IMR-90 (cell line): Measurements from ENCODE around the gene HSPA12A. TPM values are rescaled to one million over a fixed set of nuclear protein-coding genes. Genes with fewer than 3 reads are reported as not detected.

Experiments
- ATAC-seq: fragments of 200-7000 bp; cut with Tn5 transposase; 2 replicates; pipeline ENCODE4 v1.9.1; 2020; ENCODE audit warnings: low read depth, mild to moderate bottlenecking, moderate library complexity
- BruUV-seq: library from RNA; stranded (reverse); fragments of 400-500 nt; replicated peaks from 2 replicates; lab custom pipeline; 2021; lab: Mats Ljungman, UMichigan
- CTCF ChIA-PET: fragments of 300-600 bp; formaldehyde crosslinking; extraction: SDS; loops from one replicate; lab custom pipeline; 2021; ENCODE audit warnings: antibody characterized with exemption; lab: Yijun Ruan, JAX
- POLR2A ChIA-PET: fragments of 300-600 bp; sonication (Branson Sonifier 250); formaldehyde crosslinking; loops from one replicate; lab custom pipeline; 2022; ENCODE audit warnings: antibody characterized with exemption; ENCODE audit not compliant: unreplicated experiment; lab: Charles Lee
- DNase-seq: peaks from one replicate; pipeline ENCODE4 v3.0.0; 2013
- H2AFZ ChIP-seq: replicated peaks from 2 replicates; pipeline ENCODE3; 2013; ENCODE audit warnings: low read length, mild to moderate bottlenecking; ENCODE audit not compliant: poor library complexity
- H2AK5ac ChIP-seq: 2 replicates; pipeline ENCODE4 v1.6.1; 2013; ENCODE audit warnings: low read depth, low read length, inconsistent platforms
- H2AK9ac ChIP-seq: replicated peaks from 2 replicates; pipeline ENCODE3; 2013; ENCODE audit warnings: mild to moderate bottlenecking, low read depth, low read length, moderate library complexity; ENCODE audit not compliant: poor library complexity
- H2BK120ac ChIP-seq: 2 replicates; pipeline ENCODE4 v1.6.1; 2013; ENCODE audit warnings: low read depth, low read length, inconsistent platforms
- H2BK15ac ChIP-seq: 3 replicates; pipeline ENCODE4 v1.6.1; 2013; ENCODE audit warnings: low read depth, low read length, inconsistent platforms
- H2BK20ac ChIP-seq: 2 replicates; pipeline ENCODE4 v1.6.1; 2013; ENCODE audit warnings: low read depth, mild to moderate bottlenecking, inconsistent platforms, low read length, moderate library complexity
- H2BK5ac ChIP-seq: 2 replicates; pipeline ENCODE4 v1.6.1; 2013; ENCODE audit warnings: mild to moderate bottlenecking, low read depth, low read length, inconsistent platforms; ENCODE audit not compliant: poor library complexity, severe bottlenecking
- H3K14ac ChIP-seq: replicated peaks from 2 replicates; pipeline ENCODE4 v1.6.1; 2013; ENCODE audit warnings: low read depth, low read length, inconsistent platforms
- H3K18ac ChIP-seq: 2 replicates; pipeline ENCODE4 v1.6.1; 2013; ENCODE audit warnings: low read depth, low read length, control low read depth
- H3K23ac ChIP-seq: 2 replicates; pipeline ENCODE4 v1.6.1; 2013; ENCODE audit warnings: low read depth, low read length, inconsistent platforms
- H3K27ac ChIP-seq: 2 replicates; pipeline ENCODE4 v1.5.1; 2013; ENCODE audit warnings: mild to moderate bottlenecking, control low read depth, low read length; ENCODE audit not compliant: insufficient read depth
- H3K27me3 ChIP-seq: 2 replicates; pipeline ENCODE4 v1.6.1; 2013; ENCODE audit warnings: low read length; ENCODE audit not compliant: control insufficient read depth, insufficient read depth
- H3K36me3 ChIP-seq: 2 replicates; pipeline ENCODE4 v1.6.1; 2013; ENCODE audit warnings: low read length, mixed read lengths; ENCODE audit not compliant: control insufficient read depth, insufficient read depth
- H3K4ac ChIP-seq: 2 replicates; pipeline ENCODE4 v1.6.1; 2013; ENCODE audit warnings: low read depth, low read length, inconsistent platforms
- H3K4me1 ChIP-seq: 2 replicates; pipeline ENCODE4 v1.6.1; 2013; ENCODE audit warnings: low read length, mixed read lengths; ENCODE audit not compliant: control insufficient read depth, insufficient read depth
- H3K4me2 ChIP-seq: 2 replicates; pipeline ENCODE4 v1.6.1; 2013; ENCODE audit warnings: low read depth, mild to moderate bottlenecking, control low read depth, low read length, moderate library complexity
- H3K4me3 ChIP-seq: 2 replicates; pipeline ENCODE4 v1.5.1; 2013; ENCODE audit warnings: low read depth, mild to moderate bottlenecking, control low read depth, low read length, moderate library complexity; ENCODE audit not compliant: insufficient read depth
- H3K56ac ChIP-seq: 2 replicates; pipeline ENCODE4 v1.6.1; 2013; ENCODE audit warnings: low read length, inconsistent platforms; ENCODE audit not compliant: insufficient read depth; ENCODE audit errors: extremely low read depth
- H3K79me1 ChIP-seq, 2 experiments: 2 replicates each; pipeline ENCODE4 v1.6.1; 2013; ENCODE audit warnings: low read length in 2 of 2, inconsistent platforms in 1 of 2, low read depth in 1 of 2
- H3K9ac ChIP-seq: 2 replicates; pipeline ENCODE4 v1.6.1; 2013; ENCODE audit warnings: low read depth, low read length, control low read depth
- H3K9me1 ChIP-seq: 2 replicates; pipeline ENCODE4 v1.6.1; 2013; ENCODE audit warnings: low read length, inconsistent platforms; ENCODE audit not compliant: insufficient read depth
- H3K9me3 ChIP-seq: 2 replicates; pipeline ENCODE4 v1.6.1; 2013; ENCODE audit warnings: low read length; ENCODE audit not compliant: control insufficient read depth, insufficient read depth
- H4K20me1 ChIP-seq: 2 replicates; pipeline ENCODE4 v1.6.1; 2013; ENCODE audit warnings: low read length, inconsistent platforms; ENCODE audit not compliant: insufficient read depth
- H4K5ac ChIP-seq: 2 replicates; pipeline ENCODE4 v1.6.1; 2013; ENCODE audit warnings: mild to moderate bottlenecking, low read depth, low read length, control low read depth
- H4K8ac ChIP-seq, 2 experiments: 2 replicates each; pipeline ENCODE4 v1.6.1; 2013; ENCODE audit warnings: low read depth in 2 of 2, low read length in 2 of 2, control low read depth in 1 of 2, inconsistent platforms in 1 of 2
- H4K91ac ChIP-seq: 2 replicates; pipeline ENCODE4 v1.6.1; 2013; ENCODE audit warnings: low read depth, low read length, inconsistent platforms; ENCODE audit not compliant: insufficient read depth
- MAFK ChIP-seq: IDR thresholded peaks from 2 replicates; pipeline ENCODE4 v1.6.1; 2012; ENCODE audit warnings: low read depth, low read length, improper control_type of control experiment
- MAZ ChIP-seq: IDR thresholded peaks from 2 replicates; pipeline ENCODE4 v1.6.1; 2012; ENCODE audit warnings: low read depth, mild to moderate bottlenecking, low read length, improper control_type of control experiment, moderate library complexity, borderline replicate concordance
- WGBS, 2 experiments: methylation state at CpG; one replicate each; pipeline versions ENCODE4 v1.1.5 to v1.1.7; 2013; ENCODE audit warnings: missing lambda C conversion rate in 2 of 2; ENCODE audit not compliant: insufficient read length in 1 of 2; ENCODE audit errors: extremely low coverage in 2 of 2; 5-methylcytosine and 5-hydroxymethylcytosine counted together
- dilution Hi-C: fragments of 300-500 bp; cut with HindIII; formaldehyde crosslinking; loops from one replicate; pipeline ENCODE4 v1.14.3; 2018; ENCODE audit warnings: low sequenced_read_pairs; ENCODE audit not compliant: unreplicated experiment
- in situ Hi-C: fragments of 300-500 bp; cut with MboI; formaldehyde crosslinking; loops from 3 replicates; pipeline ENCODE4 v1.14.3; 2019; ENCODE audit warnings: low sequenced_read_pairs, inconsistent platforms, mixed read lengths
- intact Hi-C: fragments of 100-400 bp; cut with micrococcal nuclease; formaldehyde crosslinking; loops from 2 replicates; pipeline ENCODE4 v1.10.0; 2022
- polyA plus RNA-seq, 3 experiments: library from polyadenylated mRNA; depleted of rRNA; stranded (reverse); fragments of >200 nt; gene quantifications; 2 replicates each; pipeline ENCODE4 v1.2.3, GENCODE V29; 2012; ENCODE audit warnings: low replicate concordance in 1 of 3
- total RNA-seq: library from RNA; depleted of rRNA; stranded (reverse); fragments of >200 nt; gene quantifications from 2 replicates; pipeline ENCODE4 v1.2.3, GENCODE V29; 2012
- TF ChIP-seq, protein P1 (sequence below): fragments of 150-350 bp; IDR thresholded peaks from 2 replicates; pipeline ENCODE4 v1.6.1; 2017; ENCODE audit warnings: mild to moderate bottlenecking, antibody characterized with exemption, low read length, low read depth

HSPA12A gene
- total and polyA plus RNA-seq, 2 of the 4 experiments (the other 2 are of a cell fraction): 16.1 to 16.7 TPM

GRCh38 chr10:116760919-116761318, 18.6 kb upstream of the HSPA12A start:
- dilution Hi-C loops: no loop called here
- CTCF ChIA-PET: no interaction called here

More at GRCh38 chr10:116760919-116761318, 18.6 kb upstream of the HSPA12A start:
- no CpG with 5 or more reads among the region's 8 CpGs for WGBS, 2 experiments
- Histone ChIP-seq H2BK20ac (no peak overlapping the region), H3K18ac (no peak overlapping the region), H3K4me2 (no peak overlapping the region), H3K9ac (no peak overlapping the region), H4K8ac (no peak overlapping the region), H2BK15ac (no peak overlapping the region), H3K4me3 (no peak overlapping the region), H3K14ac (no peak overlapping the region), H4K91ac (no peak overlapping the region), H3K4me1 (peaks cover 2% of the 10 kb centered on the region; the same call in 1 of the 2 replicates), H4K5ac (no peak overlapping the region), H3K27ac (no peak overlapping the region), H2BK5ac (no peak overlapping the region), H3K23ac (no peak overlapping the region), H3K79me1 (no peaks in the 10 kb centered on the region), H3K27me3 (no peaks in the 10 kb centered on the region), H3K9me1 (no peaks in the 10 kb centered on the region), H3K4ac (no peak overlapping the region), H2AK9ac (no peak overlapping the region), H3K9me3 (no peaks in the 10 kb centered on the region), H2AFZ (no peak overlapping the region), H4K20me1 (no peaks in the 10 kb centered on the region), H2BK120ac (no peak overlapping the region), H3K36me3 (no peaks in the 10 kb centered on the region), H2AK5ac (no peak overlapping the region), H3K56ac (no peak overlapping the region)
- in situ Hi-C loops: no loop called here
- TF ChIP-seq, protein P1, sequence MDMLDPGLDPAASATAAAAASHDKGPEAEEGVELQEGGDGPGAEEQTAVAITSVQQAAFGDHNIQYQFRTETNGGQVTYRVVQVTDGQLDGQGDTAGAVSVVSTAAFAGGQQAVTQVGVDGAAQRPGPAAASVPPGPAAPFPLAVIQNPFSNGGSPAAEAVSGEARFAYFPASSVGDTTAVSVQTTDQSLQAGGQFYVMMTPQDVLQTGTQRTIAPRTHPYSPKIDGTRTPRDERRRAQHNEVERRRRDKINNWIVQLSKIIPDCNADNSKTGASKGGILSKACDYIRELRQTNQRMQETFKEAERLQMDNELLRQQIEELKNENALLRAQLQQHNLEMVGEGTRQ: no peak
- no peak for TF ChIP-seq MAZ
- TF ChIP-seq MAFK: no peak
- POLR2A ChIA-PET: no interaction called here
- peak; percentile 64 for DNase-seq
- intact Hi-C loops: no loop called here
- BruUV-seq: no TSS peak
- peak; percentile 72 for ATAC-seq
